ENCODE results near the gene DCAF10. TPM values are rescaled to one million over a fixed set of nuclear protein-coding genes. Genes with fewer than 3 reads are reported as not detected.
"Not testable (repeated sequence)": the region's sequence is repeated elsewhere in the genome, so short reads cannot be mapped to it uniquely, and the experiment has no call there.

Gene DCAF10
- total RNA-seq, 1 donor from 2014 or later, result 14.9 TPM

- H3K27ac Mint-ChIP-seq (ENCODE audit: unreplicated experiment), result no peak overlapping the region
- DNase-seq (ENCODE audit: low spot score), result no peak
- peaks cover 1% of the 10 kb centered on the region for H3K27me3 Mint-ChIP-seq (ENCODE audit: unreplicated experiment)
- TF ChIP-seq CTCF (IDR thresholded peaks at IDR 0.05; ENCODE audit: unreplicated experiment), result no peak
- peaks cover 9% of the 10 kb centered on the region for H3K4me1 Mint-ChIP-seq (ENCODE audit: unreplicated experiment)
- H3K36me3 Mint-ChIP-seq (ENCODE audit: low read depth, unreplicated experiment), result no peaks in the 10 kb centered on the region
- H3K9me3 Mint-ChIP-seq (ENCODE audit: unreplicated experiment), result no peaks in the 10 kb centered on the region
- no peak overlapping the region for H3K4me3 Mint-ChIP-seq (ENCODE audit: unreplicated experiment)
These were observed 106.0 kb downstream of the DCAF10 start for GRCh38 chr9:37906312-37907239.

DNA sequence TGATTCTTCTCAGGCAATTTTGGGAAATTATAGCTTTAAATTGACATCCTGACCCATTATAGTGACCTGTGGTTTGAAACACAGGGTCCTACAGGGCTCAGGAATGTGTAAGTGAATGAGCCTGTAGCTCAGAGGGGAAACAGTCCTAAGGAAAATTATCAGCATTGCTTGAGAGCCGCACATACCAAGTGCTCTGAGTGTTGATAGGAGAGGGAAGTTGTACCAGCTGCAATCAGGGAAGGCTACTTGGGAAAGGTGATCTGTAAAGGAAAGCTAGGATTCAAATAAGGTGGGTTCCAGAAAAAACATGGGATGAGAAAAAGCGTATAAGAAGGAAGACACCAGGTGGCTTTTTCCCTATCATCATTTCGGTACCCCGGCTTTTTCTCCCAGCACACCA, 107.7 kb downstream of the DCAF10 start:
- Mint-ChIP-seq H3K36me3 (ENCODE audit: low read depth, unreplicated experiment) (no peaks in the 10 kb centered on the region), H3K4me1 (ENCODE audit: unreplicated experiment) (peaks cover 8% of the 10 kb centered on the region), H3K27me3 (ENCODE audit: unreplicated experiment) (peaks cover 1% of the 10 kb centered on the region), H3K27ac (ENCODE audit: unreplicated experiment) (no peak overlapping the region), H3K9me3 (ENCODE audit: unreplicated experiment) (no peaks in the 10 kb centered on the region), H3K4me3 (ENCODE audit: unreplicated experiment) (no peak overlapping the region)
- no peak for DNase-seq (ENCODE audit: low spot score)
- TF ChIP-seq CTCF (IDR thresholded peaks at IDR 0.05; ENCODE audit: unreplicated experiment), result no peak

GRCh38 chr9:37908698-37909186, 108.1 kb downstream of the DCAF10 start:
- Mint-ChIP-seq H3K27me3 (ENCODE audit: unreplicated experiment) (peaks cover 1% of the 10 kb centered on the region), H3K4me3 (ENCODE audit: unreplicated experiment) (no peak overlapping the region)

GRCh38 chr9:37909326-37909725, 108.7 kb downstream of the DCAF10 start:
- H3K27me3 Mint-ChIP-seq (ENCODE audit: unreplicated experiment), result peaks cover 3% of the 10 kb centered on the region
- no peaks in the 10 kb centered on the region for H3K9me3 Mint-ChIP-seq (ENCODE audit: unreplicated experiment)
- no peaks in the 10 kb centered on the region for H3K36me3 Mint-ChIP-seq (ENCODE audit: low read depth, unreplicated experiment)
- DNase-seq (ENCODE audit: low spot score), result no peak
- no peak overlapping the region for H3K27ac Mint-ChIP-seq (ENCODE audit: unreplicated experiment)
- no peak for TF ChIP-seq CTCF (IDR thresholded peaks at IDR 0.05; ENCODE audit: unreplicated experiment)
- H3K4me1 Mint-ChIP-seq (ENCODE audit: unreplicated experiment), result peaks cover 18% of the 10 kb centered on the region
- H3K4me3 Mint-ChIP-seq (ENCODE audit: unreplicated experiment), result no peak overlapping the region

More at GRCh38 chr9:37908698-37909186, 108.1 kb downstream of the DCAF10 start:
- no peak for DNase-seq (ENCODE audit: low spot score)
- H3K27ac Mint-ChIP-seq (ENCODE audit: unreplicated experiment), result no peak overlapping the region
- no peak for TF ChIP-seq CTCF (IDR thresholded peaks at IDR 0.05; ENCODE audit: unreplicated experiment)
- H3K9me3 Mint-ChIP-seq (ENCODE audit: unreplicated experiment), result no peaks in the 10 kb centered on the region
- H3K4me1 Mint-ChIP-seq (ENCODE audit: unreplicated experiment), result peaks cover 13% of the 10 kb centered on the region
- H3K36me3 Mint-ChIP-seq (ENCODE audit: low read depth, unreplicated experiment), result no peaks in the 10 kb centered on the region

GRCh38 chr9:37909836-37910235, 109.2 kb downstream of the DCAF10 start:
- not testable (repeated sequence) for H3K9me3 Mint-ChIP-seq (ENCODE audit: unreplicated experiment); H3K4me3 Mint-ChIP-seq (ENCODE audit: unreplicated experiment); H3K27me3 Mint-ChIP-seq (ENCODE audit: unreplicated experiment); H3K27ac Mint-ChIP-seq (ENCODE audit: unreplicated experiment); H3K36me3 Mint-ChIP-seq (ENCODE audit: low read depth, unreplicated experiment); DNase-seq (ENCODE audit: low spot score)
- peaks cover 16% of the 10 kb centered on the region for H3K4me1 Mint-ChIP-seq (ENCODE audit: unreplicated experiment)

Data from endothelial cell (in vitro differentiated cells).